Fibroblast of skin of scalp (primary cell): Measurements from ENCODE around the gene ARPC1B.

ENCODE experiments used
- DNase-seq: peaks from one replicate; pipeline ENCODE4 v3.0.0-alpha.2; 2013

ARPC1B gene

DNA sequence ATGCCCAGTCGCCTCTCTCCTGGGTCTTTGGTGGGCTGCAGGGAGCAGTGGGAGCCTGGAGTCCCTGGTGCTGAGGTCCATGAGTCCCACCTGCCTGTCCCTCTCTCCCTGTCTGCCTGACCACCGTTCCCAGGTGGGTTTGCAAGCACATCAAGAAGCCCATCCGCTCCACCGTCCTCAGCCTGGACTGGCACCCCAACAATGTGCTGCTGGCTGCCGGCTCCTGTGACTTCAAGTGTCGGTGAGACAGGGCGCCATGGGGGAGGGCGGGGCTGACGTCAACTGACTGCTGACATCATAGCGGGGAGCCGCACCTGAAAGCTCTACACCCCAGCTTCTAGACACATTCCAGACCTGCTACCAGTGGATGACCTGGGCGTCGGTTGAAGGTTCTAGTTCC, 15.2 kb downstream of the ARPC1B start:
- no peak for DNase-seq

DNA sequence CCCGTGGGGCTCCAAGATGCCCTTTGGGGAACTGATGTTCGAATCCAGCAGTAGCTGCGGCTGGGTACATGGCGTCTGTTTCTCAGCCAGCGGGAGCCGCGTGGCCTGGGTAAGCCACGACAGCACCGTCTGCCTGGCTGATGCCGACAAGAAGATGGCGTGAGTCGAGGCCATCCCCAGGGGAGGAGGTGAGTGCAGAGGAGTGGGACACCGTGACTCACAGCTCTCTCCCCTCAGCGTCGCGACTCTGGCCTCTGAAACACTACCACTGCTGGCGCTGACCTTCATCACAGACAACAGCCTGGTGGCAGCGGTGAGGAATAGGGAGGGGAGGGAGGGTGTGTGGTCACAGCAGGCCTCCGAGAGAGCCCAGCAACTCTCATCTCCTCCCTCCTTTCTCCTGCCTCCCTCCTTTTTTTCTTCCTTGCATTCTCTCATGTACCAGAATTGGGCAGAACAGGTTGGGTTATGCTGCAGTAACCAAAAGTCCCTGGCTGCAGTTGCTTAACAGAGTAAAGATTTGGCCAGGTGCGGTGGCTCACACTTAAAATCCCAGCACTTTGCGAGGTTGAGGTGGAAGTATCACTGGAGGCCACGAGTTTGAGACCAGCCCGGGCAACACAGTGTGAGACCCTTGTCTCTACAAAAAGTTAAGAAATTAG, 16.5 kb downstream of the ARPC1B start:
- DNase-seq, result no peak

DNA sequence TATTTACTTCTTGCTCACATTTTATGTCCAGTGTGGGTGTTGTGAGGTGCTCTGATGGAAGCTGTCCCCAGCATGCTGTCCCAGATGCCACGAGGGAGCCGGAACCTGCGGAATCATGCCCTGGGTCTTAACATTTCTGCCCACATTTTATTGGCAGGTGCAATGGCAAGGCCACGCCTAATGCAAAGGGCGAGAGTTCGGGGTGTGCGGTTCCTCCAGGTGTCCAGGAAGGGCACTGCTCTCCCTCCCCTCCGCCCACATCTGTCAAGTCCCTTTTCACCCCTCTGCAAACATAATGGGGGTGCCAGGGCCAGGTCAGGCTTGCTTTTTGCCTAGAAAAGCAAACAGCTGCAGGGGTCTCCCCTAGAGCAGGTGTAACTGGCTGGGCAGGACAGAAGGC, 17.5 kb downstream of the ARPC1B start:
- no peak for DNase-seq

DNA sequence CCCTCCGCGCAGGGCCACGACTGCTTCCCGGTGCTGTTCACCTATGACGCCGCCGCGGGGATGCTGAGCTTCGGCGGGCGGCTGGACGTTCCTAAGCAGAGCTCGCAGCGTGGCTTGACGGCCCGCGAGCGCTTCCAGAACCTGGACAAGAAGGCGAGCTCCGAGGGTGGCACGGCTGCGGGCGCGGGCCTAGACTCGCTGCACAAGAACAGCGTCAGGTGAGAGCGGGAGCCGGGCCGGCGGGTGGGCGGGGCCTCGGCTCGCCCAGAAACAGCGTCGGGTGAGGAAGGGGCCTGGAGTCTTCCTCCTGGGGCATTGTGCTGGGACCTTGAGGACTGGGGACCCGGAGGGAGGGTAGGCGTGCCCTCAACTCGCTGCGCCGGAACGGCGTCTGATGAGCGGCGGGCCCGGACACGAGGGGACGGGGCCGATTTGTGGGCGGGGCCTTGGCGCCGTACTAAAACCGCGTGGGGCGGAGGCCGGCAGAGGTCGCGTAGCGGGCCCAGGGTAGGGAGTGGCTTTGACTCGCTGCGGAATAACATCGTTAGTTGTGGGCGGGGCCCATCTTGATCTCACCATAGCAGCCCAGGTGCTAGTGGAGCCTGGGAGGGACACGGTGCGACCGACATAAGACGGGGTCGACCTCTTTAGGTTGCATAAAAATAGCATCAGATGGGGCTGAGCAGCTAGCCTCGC, 18.3 kb downstream of the ARPC1B start:
- no peak for DNase-seq

DNA sequence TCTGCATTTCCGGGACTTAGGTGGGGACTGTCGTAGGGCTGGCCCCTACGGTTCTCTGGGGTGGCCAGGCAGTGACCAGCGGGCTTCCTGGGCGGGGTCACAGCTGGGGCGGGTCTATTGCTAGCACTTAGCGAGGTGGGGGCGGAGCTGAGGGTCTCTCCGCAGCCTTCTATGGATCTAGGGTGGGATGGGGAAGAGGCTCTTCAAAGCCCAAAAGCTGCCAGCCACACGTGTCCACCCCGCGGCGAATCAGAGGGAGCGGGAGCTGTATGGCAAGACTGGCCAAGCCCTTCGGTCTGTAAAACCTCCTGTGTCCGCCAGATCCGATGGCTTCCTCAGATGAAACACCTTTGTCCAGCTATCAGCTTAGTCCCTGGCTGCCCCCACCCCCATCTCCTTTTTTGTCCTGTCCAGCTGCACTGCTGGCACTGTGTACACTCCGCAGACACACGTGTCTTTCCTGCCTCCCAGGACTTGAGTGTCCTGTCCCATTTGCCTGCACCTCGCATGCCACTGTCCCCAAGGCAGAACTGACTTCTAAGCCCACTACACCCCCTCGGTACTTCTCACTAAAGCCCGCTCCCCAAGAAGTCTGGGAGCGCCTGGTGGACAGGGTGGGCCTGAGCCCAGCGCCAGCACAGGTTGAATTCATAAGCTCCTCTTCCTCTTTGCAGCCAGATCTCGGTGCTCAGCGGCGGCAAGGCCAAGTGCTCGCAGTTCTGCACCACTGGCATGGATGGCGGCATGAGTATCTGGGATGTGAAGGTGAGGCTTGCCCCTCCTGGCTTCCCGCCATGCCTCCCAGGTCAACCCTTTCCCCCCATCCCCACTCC, 19.0 kb downstream of the ARPC1B start:
- DNase-seq, result no peak

DNA sequence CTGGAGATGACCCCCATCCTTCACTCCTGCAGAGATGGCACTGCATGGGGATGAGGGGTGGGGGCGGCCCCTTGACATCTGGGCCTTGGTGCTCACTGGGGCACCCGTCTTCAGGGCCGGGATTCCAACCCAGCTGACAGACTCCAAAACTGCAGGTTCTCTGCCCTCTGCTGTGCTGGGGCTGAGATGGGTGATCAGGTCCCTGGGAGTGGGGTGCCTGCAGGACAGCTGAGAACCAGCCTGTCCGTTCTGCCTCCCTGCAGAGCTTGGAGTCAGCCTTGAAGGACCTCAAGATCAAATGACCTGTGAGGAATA, 19.6 kb downstream of the ARPC1B start:
- DNase-seq, result no peak

DNA sequence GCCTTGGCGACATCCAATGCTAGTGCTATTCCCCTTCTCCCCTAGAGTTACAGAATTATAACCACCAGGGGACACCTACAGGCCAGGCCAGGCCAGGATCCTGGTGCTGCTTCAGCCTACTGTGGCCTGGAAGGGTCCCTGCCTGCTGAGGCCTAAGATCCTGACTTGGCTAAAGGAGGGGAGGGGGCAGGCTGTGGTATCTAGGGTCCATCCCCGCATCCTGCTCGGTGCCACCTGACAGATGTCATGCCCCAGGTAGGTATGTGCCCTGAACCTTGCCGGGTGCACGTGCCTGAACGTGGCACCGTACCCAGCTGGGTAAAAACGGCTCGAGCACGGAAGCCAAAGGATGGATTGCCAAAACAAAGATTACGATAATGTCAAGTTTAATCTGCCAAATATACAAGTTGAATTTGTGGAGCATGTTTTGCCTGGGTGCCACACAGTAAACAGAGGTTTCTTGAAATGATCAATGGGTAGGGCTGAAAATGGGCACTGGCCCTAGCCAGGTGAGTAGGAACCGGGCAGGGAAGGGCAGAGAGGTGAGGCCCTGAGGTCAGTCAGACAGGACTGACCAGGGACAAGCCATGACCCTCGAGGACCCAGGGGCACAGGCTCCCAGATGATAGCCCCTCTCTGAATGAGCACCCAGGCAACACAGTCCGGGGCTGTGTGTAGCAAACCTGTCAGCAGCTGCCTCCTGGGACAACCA, 21.2 kb downstream of the ARPC1B start:
- no peak for DNase-seq

DNA sequence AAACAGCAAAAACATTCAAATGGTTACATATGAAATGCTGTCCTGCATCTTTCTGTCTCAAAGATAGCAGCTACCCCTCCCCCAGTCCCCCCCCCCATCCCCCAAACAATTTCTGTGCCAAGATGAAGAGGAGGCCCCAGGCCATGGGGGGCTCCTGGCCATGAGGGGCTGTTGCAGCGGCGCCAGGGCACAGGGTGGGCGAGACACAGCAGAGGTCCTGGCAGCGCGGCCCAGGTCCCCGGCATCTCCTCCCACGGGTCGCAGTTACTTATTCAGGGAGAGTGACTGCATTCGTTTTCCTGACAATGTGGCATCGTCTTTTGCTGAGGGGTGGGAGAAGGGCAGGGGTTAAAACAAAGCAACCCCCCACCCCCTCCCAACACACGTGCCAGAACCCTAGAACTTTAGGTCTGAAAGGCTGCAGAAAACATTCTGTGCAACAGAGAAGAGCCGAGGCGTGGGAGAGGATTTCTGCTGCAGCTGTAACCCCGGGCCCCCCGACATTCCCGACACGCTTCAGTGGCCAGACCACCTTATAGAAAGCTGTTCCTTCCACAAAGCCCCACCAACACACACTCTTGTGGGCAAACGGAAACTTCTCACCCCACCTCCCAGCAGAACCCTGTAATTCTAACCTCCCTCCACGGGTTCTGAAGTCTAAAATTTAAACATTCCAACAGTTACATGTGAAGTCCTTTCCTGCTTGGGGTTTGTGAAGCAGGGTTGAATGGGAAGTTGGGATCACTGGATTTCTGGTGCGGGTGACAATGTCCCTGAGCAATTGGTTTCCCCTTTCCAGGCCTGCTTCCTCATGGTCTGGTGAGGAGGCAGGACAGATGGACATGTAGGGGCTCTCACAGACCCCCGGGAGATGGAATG, 22.1 kb downstream of the ARPC1B start:
- no peak for DNase-seq

DNA sequence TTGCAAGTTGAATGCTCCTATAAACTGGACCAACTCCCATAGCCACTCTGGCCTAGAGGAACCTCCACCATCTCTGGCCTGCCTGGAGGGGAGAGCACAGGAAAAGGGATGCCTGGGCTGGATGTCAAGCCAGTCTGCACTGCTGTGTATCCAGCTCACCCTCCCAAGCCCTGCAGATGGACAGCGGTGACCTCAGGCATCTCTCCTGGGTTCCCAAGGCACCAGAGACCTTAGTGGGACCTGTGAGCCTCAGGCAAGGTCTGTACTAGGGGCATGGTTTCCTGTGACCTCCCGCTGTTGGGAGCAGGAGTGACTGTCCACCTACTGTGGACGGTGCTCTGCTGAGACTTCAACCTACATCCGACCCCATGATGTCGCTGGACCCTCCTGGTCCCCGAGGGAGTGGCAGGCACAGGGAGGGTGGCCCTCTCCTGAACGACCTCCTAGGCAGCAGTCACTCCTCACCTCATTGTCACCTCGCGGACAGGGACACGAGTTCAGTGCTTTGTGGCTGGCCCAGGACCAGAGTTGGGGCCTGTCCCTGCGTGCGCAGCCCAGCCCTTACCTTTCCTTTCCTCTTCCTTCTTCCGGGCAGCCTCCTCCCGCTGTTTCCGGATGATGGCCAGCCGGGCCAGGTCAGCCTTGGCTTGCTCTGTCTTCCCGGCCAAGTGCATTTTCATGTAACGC, 22.9 kb downstream of the ARPC1B start:
- no peak for DNase-seq

DNA sequence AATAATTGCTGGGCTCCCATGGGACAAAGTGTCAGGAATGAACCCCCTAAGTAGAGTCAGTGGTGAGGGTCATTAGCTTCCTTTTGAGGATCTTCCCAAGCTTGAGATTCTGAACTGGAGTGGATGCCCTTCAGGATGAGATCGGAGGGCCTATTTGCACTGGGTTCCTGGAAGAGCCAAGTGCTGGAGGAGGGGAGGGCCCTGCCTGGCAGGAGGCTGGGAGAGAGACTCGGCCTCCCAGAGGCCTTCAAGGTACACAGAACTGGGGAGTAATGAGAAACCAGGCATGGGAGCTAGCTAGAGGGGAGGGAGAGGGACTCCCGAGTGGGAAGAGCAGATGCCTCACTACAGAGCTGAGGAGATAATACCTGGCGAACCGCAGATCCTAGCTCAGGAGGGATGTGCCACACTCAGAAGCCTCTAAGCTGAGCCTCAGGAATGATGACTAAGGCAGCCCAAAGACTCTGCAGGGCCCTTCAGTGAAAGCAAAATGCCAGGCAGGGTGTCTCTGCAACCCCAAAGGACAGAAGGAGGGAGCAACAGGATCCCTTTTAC, 24.4 kb downstream of the ARPC1B start:
- no peak for DNase-seq

DNA sequence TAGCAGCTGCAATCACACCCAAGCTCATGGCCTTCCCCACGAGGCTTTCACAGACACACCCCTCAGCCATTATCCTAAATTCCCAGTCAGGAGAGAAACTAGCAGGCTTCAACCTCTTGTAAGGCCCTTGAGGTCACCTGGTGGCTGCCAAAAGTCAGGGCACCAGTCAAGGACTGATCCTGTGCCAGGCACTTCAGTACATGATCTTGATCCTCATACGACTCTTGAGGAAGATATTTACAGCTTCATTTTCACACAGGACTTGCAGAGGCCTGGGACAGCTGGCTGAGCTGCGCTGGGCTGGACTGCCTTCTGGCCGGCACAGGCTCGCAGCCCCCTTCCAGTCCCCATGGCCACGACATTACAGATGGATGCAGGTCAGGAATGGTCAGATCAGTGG, 25.1 kb downstream of the ARPC1B start:
- DNase-seq, result no peak

DNA sequence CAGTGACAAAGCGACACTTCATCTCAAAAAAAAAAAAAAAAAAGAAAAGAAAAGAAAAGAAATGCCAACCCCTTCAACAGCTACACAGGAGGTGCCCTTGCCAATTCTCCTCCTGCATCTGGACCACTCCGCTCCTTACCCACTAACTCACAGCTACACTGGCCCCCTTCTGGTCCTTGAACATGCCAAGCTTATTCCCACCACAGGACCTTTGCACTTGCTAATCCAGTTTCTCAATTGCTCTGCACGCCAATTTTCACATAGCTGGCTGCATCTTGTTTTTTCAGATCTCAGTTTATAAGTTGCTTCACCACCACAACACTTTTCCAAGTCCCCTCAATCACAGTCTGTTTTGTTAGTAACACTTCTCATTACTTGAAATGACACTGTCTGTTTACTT, 28.3 kb downstream of the ARPC1B start:
- DNase-seq, result no peak

DNA sequence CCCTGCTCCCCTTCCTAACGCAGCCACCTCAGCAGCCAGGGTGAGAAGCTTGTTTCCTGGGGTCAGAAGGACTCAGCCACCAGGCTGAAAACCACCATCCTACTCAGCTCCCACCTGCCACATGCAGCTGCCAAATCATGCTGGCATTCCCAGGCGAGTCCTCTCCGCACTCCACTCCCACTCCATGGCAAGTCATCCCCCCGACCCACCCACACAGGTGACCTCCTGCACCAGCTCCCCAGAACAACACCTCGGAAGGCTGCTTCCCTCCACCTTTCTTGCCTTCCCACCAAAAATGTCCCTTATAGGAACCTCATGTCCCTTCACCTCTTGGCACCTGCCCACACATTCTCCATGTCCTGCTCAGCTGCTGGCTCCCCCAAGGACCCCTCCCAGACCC, 29.2 kb downstream of the ARPC1B start:
- no peak for DNase-seq

DNA sequence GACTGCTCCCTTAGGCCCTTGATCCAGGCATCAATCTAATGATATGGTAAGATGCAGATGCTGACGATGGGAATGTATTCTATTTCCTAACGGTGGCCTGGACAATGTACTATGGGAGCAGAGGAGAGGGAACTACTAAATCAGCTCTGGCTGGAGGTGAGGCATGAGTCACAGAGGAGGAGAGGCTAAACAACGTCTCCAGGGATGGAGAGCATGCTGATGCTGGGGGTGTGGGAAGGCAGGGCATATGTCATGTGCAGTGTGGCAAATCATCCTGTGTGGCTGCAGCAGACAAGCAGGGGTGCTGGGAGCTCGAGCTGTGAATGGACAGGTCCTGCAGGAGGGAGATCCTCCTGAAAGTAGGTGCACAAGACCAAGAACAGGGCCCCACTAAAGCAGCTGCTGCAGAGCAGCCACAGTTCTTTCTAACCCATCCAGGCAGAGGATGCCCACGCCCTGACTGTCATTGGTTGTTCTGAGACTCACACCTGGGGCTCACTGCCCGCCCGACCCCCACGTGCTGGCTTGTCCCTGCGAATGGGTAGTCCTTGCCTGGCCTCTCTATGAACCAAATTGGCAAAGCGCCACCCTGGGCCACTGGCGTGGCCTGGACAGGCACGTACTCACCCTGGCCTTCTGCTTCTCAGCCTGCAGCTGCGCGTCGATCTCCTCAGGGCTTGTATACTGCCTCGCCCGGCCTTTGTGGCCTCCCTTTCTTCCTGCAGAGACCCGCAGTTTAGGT, 29.9 kb downstream of the ARPC1B start:
- DNase-seq, result no peak

DNA sequence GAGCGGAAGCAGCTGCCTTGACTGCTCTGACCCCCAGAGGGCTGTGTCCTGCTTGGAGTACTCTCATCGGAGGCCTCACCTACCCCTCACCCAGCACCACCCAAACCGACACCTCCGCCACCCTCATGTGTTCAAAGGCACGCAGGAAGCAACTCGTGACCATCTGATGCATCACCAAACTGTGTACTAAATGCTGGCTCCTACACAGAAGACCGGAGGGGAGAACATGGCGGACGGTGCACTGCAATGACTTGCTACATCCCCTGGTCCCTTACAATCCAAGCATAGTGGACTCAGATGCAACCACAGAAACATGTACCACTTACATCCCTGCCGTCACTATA, 30.4 kb downstream of the ARPC1B start:
- no peak for DNase-seq

DNA sequence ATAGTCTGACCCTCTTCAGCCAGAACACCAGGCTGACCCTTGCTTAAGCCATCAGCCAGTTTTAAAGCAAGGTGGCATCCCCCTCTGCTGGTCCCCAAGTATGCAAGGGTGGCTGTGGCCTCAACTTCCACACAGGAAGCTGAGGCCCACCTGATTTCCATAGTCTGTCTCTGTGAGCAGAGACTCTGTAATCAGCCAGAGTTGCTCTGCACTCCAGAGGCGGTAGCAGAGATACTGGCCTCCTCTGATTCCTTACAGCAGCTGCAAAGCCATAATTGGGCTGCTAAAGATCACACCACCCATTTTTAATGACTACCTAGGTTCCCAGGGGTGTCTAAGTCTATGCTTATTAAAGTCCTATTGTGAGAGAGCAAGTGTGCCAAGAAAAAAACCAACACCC, 32.0 kb downstream of the ARPC1B start:
- no peak for DNase-seq

DNA sequence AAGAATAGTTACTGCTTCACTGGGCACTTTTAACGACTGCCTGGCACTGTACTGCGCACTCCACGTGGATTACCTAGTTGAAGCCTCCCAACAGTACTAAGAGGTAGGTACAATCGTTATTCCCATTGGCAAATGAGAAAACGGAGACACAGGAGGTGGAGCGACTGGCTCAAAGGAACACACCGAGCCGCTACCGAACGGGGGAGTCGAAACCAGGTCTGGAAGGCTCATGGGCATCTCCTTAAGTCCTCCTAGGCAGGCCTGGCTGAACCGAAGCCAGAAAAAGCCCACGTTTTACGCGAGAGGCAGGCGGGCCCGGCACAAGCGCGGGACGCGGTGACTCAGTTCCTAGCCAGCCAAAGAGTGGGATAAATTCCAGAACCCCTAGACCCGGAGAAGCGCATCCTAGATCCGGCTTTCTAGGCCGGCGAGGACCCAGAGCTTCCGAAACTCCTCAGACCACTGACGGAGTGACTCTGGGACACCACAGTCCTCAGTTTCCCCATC, 33.4 kb downstream of the ARPC1B start:
- peak; percentile 67 for DNase-seq

DNA sequence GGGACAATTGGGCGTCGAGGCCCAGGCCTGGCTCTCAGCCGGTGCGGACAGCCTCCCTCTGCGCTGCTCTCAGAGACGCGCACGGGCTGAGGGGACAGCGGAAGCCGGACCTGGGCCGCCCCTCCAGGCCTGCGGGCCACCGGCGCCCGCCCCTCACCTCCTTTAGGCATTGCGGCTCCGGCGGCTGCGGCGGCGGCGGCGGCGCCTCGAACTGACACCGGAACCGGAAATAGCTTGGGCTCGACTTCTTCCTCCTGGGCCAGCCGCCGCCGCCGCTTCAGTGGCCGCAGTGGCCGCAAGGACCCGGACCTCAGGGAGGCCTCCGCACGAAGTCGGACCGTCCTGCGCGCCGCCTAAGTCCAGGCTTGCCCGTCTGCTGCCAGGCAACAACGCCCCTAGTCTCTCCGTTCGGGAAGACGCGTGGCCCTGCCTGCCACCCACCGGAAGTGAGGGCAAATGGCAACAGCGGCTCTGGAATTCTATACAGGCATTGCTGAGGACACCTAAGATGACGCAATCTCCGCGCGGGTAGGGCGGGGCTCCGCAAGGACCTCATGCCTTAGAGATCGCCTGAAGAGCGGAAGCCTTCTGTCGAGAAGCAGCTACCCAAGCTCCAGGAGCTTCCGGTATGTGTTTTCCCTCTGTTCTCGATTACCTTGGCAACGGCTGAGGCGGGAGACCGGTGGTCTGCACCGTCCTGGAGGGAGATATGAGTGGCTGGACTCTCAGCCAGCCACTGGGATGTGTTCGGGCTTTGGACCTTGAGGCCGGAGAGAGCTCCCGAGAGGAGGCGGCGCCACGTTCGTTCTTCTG, 34.1 kb downstream of the ARPC1B start, which contains the start of the genes BUD31 and PDAP1:
Gene BUD31 (plus strand): TSS at position 591 of the 813 bp plus-strand sequence. CDS start 2,124 bp downstream, outside the sequence.
Gene PDAP1 (minus strand): TSS at position 219 of the 813 bp plus-strand sequence. CDS start 49 bp downstream, at position 170.
- DNase-seq, result peak; percentile 95

DNA sequence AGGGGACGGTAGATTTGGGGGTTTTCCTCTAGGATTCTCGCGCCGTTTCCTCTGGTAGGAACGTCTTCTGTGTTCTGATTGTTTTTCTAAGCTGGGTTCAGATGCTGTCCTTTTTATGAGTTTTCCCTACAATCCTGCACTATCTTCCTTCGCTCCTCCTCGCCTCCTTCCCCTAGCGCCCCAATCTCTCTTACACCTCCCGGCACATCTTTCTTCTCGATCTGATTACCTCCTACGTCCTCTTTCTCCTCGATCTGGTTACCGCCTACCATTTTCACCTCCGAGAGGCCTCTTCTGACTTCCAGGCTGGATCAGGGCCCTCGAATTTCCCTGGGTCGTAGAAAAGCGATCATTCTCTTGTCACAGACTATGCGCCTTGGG, 34.7 kb downstream of the ARPC1B start:
- no peak for DNase-seq
